Measurements from ENCODE around the gene CCDC159. TPM values are rescaled to one million over a fixed set of nuclear protein-coding genes. Genes with fewer than 3 reads are reported as not detected.

The CCDC159 gene
- total RNA-seq, 3 donors from 2014 or later (not counting 1 experiment from before 2014, with no cell fraction given) = 86.9 to 94.9 (median 91.8) TPM

DNA sequence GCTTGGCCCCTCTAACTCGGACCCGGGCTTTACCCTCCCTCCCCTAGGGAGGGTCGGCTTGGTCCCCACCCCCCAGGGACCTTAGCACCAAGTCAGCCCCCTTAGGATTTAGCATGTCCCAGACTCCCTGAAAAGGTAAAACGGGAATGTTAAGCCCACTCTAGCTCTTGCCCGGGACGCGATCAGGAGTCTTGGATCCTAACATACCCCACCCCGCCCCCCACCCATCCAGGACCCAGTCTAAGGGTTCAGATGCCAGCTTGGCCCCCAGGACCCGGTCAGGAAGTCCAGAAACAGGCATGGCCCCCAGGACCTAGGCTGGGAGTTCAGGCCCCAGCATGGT is 37.4 kb downstream of the CCDC159 start:
- no peak overlapping the region for H3K27ac ChIP-seq (ENCODE audit: low read length)
- H3K27me3 ChIP-seq (ENCODE audit: control insufficient read depth, insufficient read depth, low read length) = peaks cover 14% of the 10 kb centered on the region
- DNase-seq = no peak
- H3K9me3 ChIP-seq (ENCODE audit: control insufficient read depth, insufficient read depth, low read length) = no peaks in the 10 kb centered on the region
- ATAC-seq = no peak
- intact Hi-C loops (cut with micrococcal nuclease) = loop anchor here (5.0 kb wide), 1 partner anchor 39 kb away; no protein-coding TSS in a partner anchor
- no peak overlapping the region for H3K4me3 ChIP-seq (ENCODE audit: low read length)
- TF ChIP-seq, protein P1, sequence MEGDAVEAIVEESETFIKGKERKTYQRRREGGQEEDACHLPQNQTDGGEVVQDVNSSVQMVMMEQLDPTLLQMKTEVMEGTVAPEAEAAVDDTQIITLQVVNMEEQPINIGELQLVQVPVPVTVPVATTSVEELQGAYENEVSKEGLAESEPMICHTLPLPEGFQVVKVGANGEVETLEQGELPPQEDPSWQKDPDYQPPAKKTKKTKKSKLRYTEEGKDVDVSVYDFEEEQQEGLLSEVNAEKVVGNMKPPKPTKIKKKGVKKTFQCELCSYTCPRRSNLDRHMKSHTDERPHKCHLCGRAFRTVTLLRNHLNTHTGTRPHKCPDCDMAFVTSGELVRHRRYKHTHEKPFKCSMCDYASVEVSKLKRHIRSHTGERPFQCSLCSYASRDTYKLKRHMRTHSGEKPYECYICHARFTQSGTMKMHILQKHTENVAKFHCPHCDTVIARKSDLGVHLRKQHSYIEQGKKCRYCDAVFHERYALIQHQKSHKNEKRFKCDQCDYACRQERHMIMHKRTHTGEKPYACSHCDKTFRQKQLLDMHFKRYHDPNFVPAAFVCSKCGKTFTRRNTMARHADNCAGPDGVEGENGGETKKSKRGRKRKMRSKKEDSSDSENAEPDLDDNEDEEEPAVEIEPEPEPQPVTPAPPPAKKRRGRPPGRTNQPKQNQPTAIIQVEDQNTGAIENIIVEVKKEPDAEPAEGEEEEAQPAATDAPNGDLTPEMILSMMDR (IDR thresholded peaks at IDR 0.05) = no peak
- Mint-ChIP-seq H3K4me3 (no peak overlapping the region), H3K27ac (no peak overlapping the region), H3K9me3 (no peaks in the 10 kb centered on the region), H3K4me1 (peaks cover 23 to 32% of the 10 kb centered on the region in 2 donors), H3K36me3 (no peaks in the 10 kb centered on the region), H3K27me3 (ENCODE audit: low read depth in 2 of 2) (peaks cover 0 to 22% of the 10 kb centered on the region in 2 donors)
- WGBS (ENCODE audit: insufficient coverage) = 3% methylated on average over 9 of the region's 9 CpGs
- H3K4me1 ChIP-seq (ENCODE audit: control insufficient read depth, insufficient read depth, low read length) = peaks cover 49% of the 10 kb centered on the region
- no peaks in the 10 kb centered on the region for H3K36me3 ChIP-seq (ENCODE audit: control insufficient read depth, insufficient read depth, low read length)

GRCh38 chr19:11384778-11385129 is 38.4 kb downstream of the CCDC159 start:
- H3K27me3 ChIP-seq (ENCODE audit: control insufficient read depth, insufficient read depth, low read length) = peaks cover 14% of the 10 kb centered on the region
- TF ChIP-seq, protein P1 (IDR thresholded peaks at IDR 0.05) = no peak
- H3K4me3 ChIP-seq (ENCODE audit: low read length) = no peak overlapping the region
- H3K4me1 ChIP-seq (ENCODE audit: control insufficient read depth, insufficient read depth, low read length) = peaks cover 48% of the 10 kb centered on the region
- WGBS (ENCODE audit: insufficient coverage) = 91% methylated on average over 5 of the region's 5 CpGs
- DNase-seq = no peak
- no peaks in the 10 kb centered on the region for H3K9me3 Mint-ChIP-seq
- H3K27ac ChIP-seq (ENCODE audit: low read length) = no peak overlapping the region
- no peak overlapping the region for H3K4me3 Mint-ChIP-seq
- no peak for ATAC-seq
- intact Hi-C loops (cut with micrococcal nuclease) = loop anchor here (5.0 kb wide), 1 partner anchor 38 kb away; no protein-coding TSS in a partner anchor
- no peaks in the 10 kb centered on the region for H3K36me3 ChIP-seq (ENCODE audit: control insufficient read depth, insufficient read depth, low read length)
- peaks cover 0 to 22% of the 10 kb centered on the region in 2 donors for H3K27me3 Mint-ChIP-seq (ENCODE audit: low read depth in 2 of 2)
- H3K36me3 Mint-ChIP-seq = no peaks in the 10 kb centered on the region
- peaks cover 23 to 31% of the 10 kb centered on the region in 2 donors for H3K4me1 Mint-ChIP-seq
- no peak overlapping the region for H3K27ac Mint-ChIP-seq
- H3K9me3 ChIP-seq (ENCODE audit: control insufficient read depth, insufficient read depth, low read length) = no peaks in the 10 kb centered on the region

DNA sequence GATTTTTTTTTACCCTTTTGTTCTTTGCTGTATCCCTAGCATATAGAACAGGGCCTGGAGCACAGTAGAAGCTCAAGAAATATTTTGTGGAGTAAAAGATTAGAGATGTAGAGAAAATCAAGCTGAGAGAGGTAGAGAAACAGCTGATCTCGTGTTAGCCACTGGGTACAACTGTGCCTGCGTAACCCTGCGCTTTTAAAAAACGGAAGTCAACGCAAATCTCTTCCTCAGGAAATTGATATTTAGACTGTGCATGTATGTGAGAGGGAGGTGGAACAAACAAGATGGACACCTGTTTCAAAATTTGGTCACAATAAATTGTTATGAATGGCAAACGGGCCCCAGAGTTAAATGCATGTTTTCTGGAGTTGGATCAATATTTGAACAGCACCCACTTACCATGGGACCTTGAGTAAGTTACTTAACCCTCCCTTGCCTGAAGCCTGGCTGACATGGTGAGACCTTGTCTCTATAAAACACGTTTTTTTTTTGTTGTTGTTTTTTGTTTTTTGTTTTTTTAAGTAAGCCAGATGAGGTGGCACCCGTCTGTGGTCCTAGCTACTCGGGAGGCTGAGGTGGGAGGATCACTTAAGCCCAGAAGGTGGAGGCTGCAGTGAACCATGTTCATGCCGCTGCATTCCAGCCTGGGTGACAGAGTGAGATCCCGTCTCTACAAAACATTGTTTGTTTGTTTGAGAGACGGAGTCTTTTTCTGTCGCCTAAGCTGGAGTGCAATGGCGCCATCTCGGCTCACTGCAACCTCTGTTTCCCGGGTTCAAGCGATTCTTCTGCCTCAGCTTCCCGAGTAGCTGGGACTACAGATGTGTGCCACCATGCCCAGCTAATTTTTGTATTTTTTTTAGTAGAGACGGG is 41.1 kb downstream of the CCDC159 start:
- TF ChIP-seq, protein P1 (IDR thresholded peaks at IDR 0.05) = no peak
- Histone ChIP-seq H3K27me3 (ENCODE audit: control insufficient read depth, insufficient read depth, low read length) (peaks cover 10% of the 10 kb centered on the region), H3K9me3 (ENCODE audit: control insufficient read depth, insufficient read depth, low read length) (peaks cover 5% of the 10 kb centered on the region), H3K27ac (ENCODE audit: low read length) (no peak overlapping the region), H3K4me3 (ENCODE audit: low read length) (no peak overlapping the region), H3K36me3 (ENCODE audit: control insufficient read depth, insufficient read depth, low read length) (no peaks in the 10 kb centered on the region), H3K4me1 (ENCODE audit: control insufficient read depth, insufficient read depth, low read length) (peaks cover 25% of the 10 kb centered on the region)
- Mint-ChIP-seq H3K9me3 (no peaks in the 10 kb centered on the region), H3K27me3 (ENCODE audit: low read depth in 2 of 2) (peaks cover 0 to 14% of the 10 kb centered on the region in 2 donors), H3K4me3 (no peak overlapping the region), H3K27ac (no peak overlapping the region), H3K36me3 (no peaks in the 10 kb centered on the region), H3K4me1 (peaks cover 5 to 10% of the 10 kb centered on the region in 2 donors)
- intact Hi-C loops (cut with micrococcal nuclease) = no loop called here
- 61% methylated on average over 19 of the region's 19 CpGs for WGBS (ENCODE audit: insufficient coverage)
- ATAC-seq (no peak), DNase-seq (peak in 1 of 2 donors; percentile 28)

Measured in natural killer cell (primary cell).